Fibroblast of skin of left quadriceps (primary cell): ENCODE data around the gene RAB7B.

Experiments used
- DNase-seq, 2 experiments: peaks; one replicate each; pipeline ENCODE4 v3.0.0-alpha.2; 2013; ENCODE audit warnings: low read depth in 2 of 2

Gene RAB7B

DNA sequence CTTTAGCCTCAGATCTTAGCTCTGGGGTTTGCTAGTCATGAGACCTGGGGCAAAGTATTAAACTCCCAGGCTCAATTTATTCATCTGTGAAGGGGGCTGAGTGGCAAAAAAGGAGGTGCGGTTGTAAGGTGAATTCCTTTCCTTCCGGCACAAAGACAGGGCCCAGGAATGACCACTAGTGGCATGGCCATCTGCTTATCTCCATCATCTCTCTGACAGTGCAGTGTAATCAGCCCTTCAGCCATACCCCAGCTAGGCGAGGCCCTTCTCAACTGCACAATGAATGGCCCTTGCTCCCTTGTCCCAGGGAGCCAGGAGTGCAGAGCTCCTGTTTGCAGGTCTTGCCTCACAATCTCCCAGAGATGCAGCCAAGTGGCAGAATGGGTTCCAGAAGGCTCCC, 54.3 kb downstream of the RAB7B start:
- no peak for DNase-seq

DNA sequence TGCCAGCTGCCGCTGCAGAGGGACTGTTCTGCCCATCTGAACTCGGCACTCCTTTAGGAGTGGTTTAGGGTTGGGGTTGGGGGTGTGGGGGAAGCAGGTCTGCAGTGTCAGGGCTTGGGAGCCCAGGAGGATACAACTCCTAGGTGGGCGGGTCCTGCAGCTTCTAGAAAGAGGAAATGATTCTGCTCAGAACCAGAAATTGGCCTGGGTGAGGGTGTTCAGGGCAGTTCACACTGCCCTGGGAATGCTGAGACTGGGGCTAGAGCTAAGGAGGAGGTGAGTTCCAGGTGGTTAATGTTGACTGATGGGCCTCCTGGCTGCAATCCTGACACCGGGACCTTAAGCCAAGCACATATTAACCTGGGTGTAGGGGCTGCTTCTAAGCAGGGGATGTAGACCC, 55.2 kb downstream of the RAB7B start:
- no peak for DNase-seq

DNA sequence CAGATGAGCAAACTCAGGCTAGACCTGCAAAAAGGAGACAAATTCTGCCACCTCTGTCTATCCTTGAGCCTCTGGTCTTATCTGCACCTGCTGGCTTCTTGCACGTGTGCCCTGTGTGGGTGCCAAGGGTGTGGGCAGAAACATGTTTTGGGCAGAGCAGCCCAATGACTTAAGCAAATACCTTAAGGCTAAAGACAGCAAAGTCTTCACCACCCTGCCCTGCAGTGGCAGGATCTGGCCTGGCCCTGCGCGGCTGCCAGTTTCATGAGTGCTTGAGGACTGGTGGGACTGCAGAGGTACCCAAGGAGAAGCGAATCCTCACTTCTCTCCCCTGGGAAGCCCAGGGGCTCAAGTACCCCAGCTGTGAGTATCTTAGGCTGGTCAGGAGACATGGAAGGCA, 56.2 kb downstream of the RAB7B start:
- DNase-seq = no peak

DNA sequence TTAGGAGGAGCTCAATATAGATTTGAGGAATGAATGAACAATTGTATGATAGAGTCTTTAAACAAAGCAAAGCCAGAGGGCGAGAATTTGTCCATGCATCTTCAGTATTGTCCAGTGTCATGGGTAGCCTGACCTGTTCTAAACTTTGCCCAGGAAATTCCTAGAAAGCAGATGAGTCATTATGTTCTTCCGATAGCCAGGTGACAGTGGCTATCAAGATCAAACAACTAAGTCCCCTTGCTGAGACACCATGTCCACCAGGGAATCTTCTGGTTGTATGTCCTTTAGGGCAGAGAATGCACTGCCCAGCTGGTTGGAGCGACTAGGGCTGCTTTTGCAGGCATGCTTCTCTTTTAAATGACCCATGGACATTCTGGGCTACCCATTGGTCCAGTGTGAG, 58.1 kb downstream of the RAB7B start:
- DNase-seq = no peak

DNA sequence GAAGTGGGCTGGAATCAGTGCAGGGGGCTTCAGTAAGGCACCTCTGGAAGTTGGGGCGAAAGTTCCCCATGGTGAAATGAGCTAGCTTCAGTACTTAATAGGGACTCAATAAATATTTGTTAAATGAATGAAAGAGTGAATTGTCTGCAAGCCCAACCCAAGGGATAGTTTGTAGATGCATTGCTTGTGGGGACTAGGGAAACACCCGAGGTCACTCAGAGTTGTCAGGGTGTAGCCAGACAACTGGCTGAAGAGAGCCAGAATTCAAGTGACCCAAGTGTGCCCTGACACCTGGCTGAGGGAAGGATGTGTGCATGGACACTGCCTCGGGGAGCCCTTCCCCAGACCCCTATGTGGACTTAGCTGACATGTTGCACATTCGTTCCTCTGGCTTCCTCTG, 58.7 kb downstream of the RAB7B start:
- DNase-seq = no peak

DNA sequence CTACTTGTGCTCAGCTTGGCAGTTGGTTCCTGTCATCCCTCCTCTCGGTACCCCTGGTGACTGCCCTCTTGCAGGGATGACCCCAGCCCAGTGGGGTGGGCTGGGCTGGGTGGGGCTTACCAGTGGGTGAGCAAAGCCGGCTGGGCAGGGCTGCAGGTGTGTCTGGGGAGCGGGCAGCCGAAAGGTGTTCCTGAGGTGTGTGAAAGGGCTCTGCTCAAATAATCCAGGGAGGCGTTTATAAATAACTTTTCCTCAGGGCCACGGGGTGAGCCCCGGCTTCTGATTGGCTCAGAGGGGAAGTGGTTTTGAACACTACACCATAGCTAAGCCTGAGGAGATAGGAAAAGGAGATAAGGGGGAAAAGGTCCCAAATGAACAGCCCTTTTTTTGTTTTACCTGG, 60.0 kb downstream of the RAB7B start, which contains the start of gene SLC26A9:
SLC26A9 (minus strand) TSS at position 212 of the 400 bp plus-strand sequence. CDS start 7,636 bp downstream, outside the sequence.
- no peak for DNase-seq

DNA sequence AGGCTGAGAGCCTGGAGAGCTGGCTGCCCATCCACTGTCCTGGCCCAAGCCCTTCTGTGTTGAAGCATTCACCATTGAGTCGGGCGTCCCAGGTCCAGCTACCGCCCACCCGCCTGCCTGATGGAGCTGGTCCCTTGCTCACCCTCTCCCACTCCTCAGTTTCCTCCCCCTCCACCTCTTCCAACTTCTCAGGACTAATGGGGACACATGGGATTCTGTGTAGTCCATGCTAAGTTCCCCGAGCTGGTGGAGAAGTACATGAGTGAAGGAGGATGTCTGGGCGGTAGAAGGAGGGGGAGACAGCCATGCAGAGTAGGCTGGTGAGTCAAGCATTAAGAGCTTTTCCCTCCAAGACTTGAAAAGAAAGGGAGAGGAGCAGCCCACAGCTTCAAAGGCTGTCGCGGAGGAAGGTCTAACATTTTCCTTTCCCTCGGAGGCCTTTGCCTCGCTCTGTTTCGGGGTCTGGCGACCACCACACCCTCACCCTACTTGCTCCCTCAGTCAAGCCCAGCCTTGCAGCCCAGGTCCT, 60.5 kb downstream of the RAB7B start:
- no peak for DNase-seq

DNA sequence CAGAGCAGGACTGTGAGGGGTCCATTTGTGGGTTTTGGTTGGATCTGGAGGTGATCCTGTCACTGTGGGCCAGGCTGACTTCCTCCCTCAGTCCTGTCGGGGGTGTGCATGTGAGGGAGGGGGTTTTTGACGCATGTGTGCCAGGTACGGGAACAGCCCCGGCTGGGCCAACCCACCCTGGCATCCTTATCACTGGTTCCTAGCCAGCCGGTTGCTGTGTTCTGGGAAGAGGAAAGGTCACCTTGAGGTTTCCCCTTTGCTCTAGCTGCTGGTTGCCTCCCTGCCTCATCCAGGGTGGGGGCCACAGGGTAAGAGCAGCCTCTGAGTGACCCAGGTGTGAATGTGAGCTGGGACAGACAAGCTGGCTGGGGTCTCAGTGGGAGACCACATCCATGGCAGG, 62.5 kb downstream of the RAB7B start:
- DNase-seq = no peak

DNA sequence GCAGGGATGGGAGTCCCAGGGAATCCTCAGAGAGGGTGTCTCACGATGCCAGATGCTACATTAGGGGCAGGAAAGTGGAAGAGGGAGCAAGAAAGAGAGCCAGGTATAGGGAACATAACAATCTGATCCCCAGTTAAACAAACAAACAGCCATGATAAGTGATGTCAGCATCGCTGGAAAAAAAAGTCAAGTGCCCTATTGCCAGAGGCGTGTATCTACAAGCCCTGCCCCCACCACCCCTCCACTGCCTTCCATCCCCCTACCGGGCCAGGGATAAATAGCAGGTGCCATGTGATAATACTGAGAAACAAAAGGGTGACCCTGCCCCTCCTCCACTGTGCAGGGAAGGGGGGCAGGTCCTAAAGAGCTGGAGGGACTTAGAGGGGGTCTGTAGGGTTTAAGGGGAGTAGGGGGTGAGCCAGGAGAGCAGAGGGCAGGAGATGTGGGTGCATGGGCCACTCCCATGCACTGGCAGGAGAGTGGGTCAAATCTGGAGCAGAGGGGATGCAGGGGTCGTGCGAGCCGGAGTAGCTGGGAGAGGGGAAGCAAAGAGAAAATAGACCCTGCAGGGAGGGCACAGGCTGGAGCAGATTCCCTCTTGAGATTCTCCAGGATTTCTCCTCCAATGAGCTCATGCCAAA, 63.4 kb downstream of the RAB7B start:
- no peak for DNase-seq

DNA sequence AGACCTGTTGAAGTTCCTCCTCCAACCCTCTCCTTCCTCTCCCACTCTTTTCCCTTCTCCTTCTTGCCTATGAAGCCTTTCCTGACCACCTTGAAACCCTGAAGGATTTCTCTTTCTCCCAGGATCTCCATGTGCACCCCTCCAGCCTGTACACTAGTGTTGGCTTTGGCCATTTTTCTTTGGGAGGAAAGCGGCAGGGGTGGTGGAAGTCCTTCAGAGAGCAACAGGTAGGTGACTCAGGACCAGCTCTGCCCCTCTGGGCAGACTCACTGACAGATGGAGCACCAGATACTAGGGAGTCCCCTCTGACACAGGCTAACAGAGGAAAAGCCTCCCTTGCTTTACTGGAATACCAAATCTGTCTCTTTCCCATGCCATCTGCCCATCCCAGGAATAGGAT, 64.5 kb downstream of the RAB7B start:
- no peak for DNase-seq

DNA sequence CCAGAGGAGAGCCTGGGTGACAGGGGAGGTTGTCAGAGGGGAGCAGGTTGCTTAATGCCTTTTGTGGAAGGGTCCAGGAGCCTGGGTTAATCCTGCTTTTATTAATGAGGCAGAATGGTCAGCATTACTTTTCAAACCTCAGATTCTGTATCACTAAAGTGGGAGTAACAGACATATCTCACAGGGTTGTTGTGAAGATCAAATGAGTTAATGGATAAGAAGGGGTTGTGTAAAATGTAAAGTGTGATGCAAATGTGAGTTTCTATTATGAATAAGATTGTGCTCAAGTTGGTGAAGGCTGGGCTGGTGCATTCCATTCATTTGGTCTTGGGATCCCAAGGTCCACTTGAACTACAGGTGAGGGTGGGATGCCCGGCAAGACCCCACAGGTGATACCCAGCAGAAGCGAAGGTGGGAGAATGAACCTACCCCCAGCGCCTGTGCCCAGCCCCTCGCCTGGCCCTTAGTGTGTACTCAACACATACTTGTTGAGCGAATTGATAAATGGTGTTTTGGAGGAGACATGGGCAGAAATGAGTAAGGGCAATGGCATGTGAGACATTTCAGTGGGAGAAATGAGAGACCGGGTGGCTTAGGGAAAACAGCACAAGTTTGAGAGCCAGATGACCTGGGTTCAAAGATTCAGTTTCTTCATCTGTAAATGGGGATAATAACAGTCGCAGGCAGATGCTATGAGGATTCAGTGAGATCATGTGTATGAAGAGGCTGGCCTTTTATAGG, 66.2 kb downstream of the RAB7B start:
- DNase-seq = peak; percentile 53 to 62

DNA sequence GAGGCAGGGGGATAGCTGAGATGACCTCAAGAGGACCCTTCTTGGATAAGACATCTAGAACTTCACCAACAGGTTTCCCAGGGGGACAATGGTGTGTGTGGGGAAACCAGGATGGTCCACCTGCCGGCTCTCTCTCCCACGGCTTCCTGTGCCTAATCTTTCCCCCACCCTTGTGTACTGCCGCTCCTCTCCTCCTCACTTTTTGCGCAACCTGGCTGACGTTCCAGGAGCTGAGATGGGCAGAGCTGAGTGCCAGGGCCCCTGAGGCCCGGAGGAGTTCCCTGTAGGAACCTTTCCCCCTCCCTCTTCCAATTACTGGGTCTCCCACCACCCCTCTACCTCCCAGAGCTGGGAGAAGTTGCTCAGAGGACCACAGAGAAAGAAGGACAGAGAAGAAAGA, 66.9 kb downstream of the RAB7B start:
- DNase-seq = no peak

DNA sequence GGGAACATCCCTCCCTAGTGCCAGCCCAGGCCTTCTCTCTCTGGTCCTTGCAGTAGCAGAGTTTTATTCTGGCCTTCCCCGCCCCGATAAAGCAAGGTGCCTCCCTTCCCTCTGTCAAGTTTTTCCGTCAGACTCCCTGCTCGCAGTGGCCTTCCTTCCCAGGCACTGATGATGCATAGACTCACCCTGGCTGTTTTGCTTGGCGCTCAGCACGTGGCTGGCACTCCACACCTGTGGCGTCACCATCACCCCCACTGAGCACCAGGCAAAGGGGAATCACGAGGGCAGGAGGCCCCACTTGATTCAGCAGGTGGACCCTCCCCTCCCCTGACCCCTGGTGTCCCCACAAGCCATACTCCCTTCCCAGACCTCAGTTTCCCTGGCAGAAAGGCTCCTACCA, 67.3 kb downstream of the RAB7B start:
- no peak for DNase-seq

DNA sequence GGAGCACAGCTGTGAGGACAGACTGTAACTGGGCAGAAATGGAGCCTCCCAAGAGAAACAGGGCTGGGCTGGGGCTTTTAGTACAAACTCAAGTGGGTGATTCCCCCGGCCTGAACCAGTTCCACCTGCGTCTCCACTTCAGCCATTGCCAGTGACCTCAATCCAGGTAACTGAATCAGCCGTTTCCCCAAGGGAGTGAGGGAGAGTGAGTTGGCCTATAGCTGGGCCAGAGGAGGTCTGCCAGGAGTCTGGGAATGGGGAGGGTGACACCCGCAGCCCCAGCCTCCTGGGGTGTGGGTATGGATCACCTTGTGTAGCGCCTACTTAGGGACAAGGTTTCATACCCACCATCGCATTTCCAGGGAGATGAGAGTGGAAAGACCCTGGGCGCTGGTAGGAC, 68.4 kb downstream of the RAB7B start:
- no peak for DNase-seq

DNA sequence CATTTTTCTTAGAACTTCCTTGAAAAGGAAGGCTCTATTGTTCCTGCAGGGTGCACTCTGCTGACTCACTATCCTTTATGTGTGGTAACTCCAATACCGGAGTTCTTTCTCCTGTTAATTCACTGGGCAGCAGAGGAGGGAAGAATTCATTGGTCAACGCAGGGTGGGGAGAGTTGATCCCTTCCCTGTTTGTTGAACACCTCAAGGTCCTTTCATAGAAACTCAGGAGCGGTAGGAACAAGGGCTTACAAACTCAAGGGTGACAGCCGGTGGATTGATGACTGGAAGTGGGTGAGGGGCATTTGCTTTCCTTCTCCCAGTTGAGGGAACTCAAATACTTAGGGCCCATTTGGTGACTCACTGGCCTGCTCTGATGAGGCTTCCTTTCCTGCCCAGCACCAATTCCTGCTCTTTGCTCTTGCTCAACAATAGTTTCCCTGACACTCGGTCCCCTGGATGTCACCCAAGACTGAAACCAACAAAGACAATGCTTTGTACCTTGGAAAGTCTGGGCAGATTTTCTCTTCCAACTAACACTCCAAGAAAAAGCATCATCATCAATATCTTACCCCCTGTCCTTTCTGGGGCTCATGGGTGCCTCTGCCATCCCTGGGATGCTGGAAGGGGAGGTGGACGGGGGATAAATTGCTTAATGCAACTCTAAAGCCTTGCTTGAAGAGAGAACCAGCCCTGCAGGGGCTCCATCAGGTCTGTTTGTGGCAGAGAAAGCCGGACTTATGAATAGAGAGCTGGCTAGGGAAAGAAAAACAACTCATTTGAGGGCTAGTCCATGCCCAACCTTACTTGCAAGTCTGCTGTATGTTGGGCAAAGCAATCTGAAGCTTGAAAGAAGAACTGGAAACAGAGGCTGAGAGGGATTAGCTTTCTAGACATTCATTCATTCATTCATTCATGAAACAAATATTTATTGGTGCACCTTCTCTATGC, 69.2 kb downstream of the RAB7B start:
- DNase-seq = no peak

DNA sequence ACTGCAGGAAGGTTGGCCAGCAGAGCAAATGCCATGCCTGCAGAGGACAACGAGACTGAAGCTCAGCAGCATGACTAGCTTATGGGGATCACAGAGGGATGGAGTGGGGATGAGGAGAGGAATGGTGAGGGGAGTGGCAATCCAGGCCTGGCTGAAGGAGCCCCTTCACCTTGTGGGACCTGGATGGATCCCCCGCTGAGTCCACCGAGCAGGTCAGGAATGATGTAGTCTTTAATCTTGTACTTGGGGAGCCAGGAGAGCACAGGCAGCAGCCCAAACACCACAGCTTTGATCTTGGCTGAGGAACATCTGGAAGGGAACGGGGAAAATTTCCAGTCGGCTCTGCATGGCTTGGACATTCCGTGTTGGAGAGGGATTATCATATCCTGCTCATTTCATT, 70.4 kb downstream of the RAB7B start:
- DNase-seq = no peak

DNA sequence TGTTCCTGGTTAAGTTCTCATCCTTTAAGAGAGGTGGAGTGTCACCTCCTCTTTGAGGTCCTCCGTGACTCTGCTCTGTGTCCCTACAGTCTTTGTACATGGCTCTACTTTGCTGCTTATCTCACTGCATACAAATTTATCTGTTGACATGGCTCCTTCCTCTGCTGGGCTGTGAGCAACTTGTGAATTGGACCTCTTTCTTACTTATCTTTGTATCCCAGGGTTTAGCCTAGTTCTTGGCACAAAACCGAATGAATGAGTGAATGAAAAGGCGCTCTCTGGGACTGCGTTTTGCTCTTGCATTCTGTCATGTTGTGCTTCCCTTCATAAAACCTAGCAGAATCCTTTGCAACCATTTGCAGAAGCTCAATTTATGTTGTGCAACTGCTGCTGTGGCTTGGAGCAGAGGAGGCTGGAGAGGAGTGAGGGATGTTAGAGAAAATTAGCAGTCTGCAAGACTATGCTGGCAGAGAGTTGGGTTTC, 72.4 kb downstream of the RAB7B start:
- no peak for DNase-seq

DNA sequence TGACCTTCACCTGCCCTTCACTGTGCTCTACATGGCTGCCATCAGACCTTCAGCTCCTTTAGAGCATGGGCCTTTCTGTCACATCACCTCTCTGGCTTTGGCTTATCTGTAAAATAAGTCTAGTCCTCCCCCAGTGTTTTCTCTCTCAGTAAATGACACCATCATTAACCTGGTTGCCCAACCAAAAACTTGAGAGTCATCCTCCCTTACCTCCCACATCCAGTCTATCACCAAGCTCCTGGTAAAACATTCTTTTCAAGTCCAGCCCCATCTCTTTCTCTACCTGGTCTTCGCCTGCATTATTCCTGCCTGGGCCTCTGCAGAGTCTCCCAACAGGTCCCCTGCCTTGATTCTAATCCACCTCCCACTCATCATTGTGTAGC, 73.0 kb downstream of the RAB7B start:
- DNase-seq = no peak

DNA sequence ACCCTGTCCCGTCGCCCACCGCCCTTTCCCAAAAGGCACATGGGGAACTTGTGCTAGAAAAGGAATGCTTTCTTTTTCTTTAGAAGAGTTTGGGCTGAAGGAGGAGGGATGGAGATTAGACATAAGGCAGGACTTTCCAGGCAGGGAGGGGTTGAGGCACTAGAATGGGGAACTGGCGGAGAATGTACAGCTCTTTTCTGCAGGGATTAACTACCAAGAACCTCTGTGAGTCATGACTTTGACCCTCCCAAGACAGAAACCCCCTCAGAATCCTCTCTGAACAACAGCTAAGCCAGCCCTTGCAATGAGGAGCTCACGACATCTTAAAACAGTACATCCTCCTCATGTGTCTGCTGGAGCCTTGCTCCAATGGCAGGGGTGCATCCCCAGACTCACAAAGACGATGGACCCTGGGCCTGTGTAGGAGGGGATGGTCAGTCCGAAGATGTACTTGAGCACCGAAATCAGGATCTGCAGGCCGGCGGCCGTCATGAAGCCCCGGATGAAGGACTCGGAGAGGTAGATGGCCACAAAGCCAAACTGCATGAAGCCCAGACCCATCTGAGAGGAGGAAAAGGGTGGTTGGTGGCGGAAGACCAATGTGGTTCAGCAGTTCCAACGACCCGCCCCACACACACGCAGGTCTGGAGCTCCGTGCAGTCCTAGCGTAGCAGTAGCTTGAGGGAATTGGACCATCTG, 73.5 kb downstream of the RAB7B start:
- no peak for DNase-seq

DNA sequence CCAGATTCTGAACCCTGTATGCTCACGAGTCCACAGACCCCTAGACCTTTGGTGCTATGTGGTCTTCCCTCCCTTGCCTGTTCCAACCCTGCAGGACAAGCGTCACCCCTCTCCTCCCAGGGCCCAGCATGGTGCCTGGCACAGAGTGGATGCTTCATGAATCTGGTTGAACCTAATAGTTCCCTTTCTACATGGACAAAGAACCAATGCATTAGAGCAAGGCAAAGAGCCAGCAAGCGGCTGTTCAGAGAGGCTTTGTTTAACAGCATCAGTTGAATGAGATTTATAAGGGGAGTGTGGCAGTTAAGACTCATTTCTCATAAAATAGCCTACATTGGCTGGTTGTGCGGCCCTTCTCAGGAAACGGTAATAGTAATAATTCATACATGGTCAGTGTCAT, 74.9 kb downstream of the RAB7B start:
- DNase-seq = no peak

DNA sequence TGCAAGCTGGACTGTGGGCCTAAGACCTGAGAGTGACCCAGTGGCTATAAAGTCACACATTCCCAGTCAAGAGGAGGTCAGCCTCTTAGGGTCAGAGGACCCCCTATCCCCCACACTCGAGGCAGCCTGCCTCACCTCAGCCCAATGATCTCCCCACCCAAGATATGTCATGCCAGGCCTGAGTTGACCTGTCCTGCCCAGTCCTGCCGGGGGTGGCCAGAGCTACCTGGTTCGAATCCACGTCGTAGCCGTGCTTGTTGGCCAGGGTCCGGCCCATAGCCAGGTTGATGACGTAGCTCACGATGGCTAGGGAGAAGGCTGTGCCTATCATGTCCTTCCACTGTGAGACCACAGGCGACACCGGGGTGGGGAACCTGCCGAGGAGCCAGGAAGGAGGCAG, 75.5 kb downstream of the RAB7B start:
- no peak for DNase-seq

DNA sequence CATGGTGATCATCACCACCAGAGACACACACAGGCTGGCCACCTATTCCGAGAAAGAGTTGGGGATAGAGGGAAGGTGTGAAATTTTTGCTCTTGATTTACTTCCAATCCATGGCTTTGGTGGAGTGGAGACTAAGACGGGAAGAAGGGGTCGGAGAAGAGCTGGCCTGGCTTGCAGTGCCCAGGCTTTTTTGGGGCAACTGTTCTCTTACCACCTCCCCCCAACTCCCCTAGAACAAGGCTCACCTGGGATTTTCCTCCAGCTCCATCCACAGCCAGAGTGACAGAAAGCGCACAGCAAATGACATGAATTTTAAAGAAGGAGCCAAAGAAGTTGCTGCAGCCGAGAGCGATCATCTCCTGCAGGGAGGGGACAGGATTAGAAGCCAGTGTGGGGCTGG, 75.9 kb downstream of the RAB7B start:
- no peak for DNase-seq
